GM23248 (cell line): ENCODE data around the gene CHST9. TPM values are rescaled to one million over a fixed set of nuclear protein-coding genes. Genes with fewer than 3 reads are reported as not detected.

ENCODE experiments used
- DNase-seq: peaks from one replicate; pipeline ENCODE4 v3.0.0-alpha.2; 2015
- H2AFZ ChIP-seq: fragments of 200-600 bp; sonication (generic); 2 replicates; pipeline ENCODE4 v1.6.1; 2016; ENCODE audit warnings: antibody characterized with exemption
- H3F3A ChIP-seq: fragments of 200-600 bp; sonication (generic); 2 replicates; pipeline ENCODE4 v1.6.1; 2016; ENCODE audit warnings: mild to moderate bottlenecking, antibody characterized with exemption, mixed run types; ENCODE audit not compliant: insufficient read depth
- H3K27ac ChIP-seq: fragments of 200-600 bp; sonication (generic); 2 replicates; pipeline ENCODE4 v1.5.1; 2016; ENCODE audit warnings: mild to moderate bottlenecking
- H3K27me3 ChIP-seq: fragments of 200-600 bp; sonication (generic); replicated peaks from 2 replicates; pipeline ENCODE4 v1.6.1; 2016; ENCODE audit warnings: mild to moderate bottlenecking; ENCODE audit not compliant: insufficient read depth
- H3K36me3 ChIP-seq: fragments of 200-600 bp; sonication (generic); 2 replicates; pipeline ENCODE4 v1.6.1; 2016; ENCODE audit warnings: low read depth, mild to moderate bottlenecking
- H3K4me1 ChIP-seq: fragments of 200-600 bp; sonication (generic); 2 replicates; pipeline ENCODE4 v1.6.1; 2016; ENCODE audit warnings: mild to moderate bottlenecking; ENCODE audit not compliant: insufficient read depth
- H3K4me2 ChIP-seq: fragments of 200-600 bp; sonication (generic); one replicate; pipeline ENCODE4 v1.6.1; 2016; ENCODE audit warnings: mild to moderate bottlenecking; ENCODE audit not compliant: unreplicated experiment
- H3K4me3 ChIP-seq: fragments of 200-600 bp; sonication (generic); 2 replicates; pipeline ENCODE4 v1.5.1; 2016; ENCODE audit warnings: mild to moderate bottlenecking
- H3K79me2 ChIP-seq: fragments of 200-600 bp; sonication (generic); 2 replicates; pipeline ENCODE4 v1.6.1; 2016; ENCODE audit warnings: mild to moderate bottlenecking; ENCODE audit not compliant: insufficient read depth
- H3K9ac ChIP-seq: fragments of 200-600 bp; sonication (generic); 2 replicates; pipeline ENCODE4 v1.6.1; 2016; ENCODE audit warnings: mild to moderate bottlenecking
- H3K9me2 ChIP-seq: fragments of 200-600 bp; sonication (generic); 2 replicates; pipeline ENCODE4 v1.6.1; 2016; ENCODE audit warnings: mixed run types, mild to moderate bottlenecking, moderate library complexity; ENCODE audit not compliant: insufficient read depth
- H3K9me3 ChIP-seq: fragments of 200-600 bp; sonication (generic); one replicate; pipeline ENCODE4 v1.6.1; 2017; ENCODE audit warnings: low read depth
- H4K20me1 ChIP-seq: fragments of 200-600 bp; sonication (generic); 2 replicates; pipeline ENCODE4 v1.6.0; 2016; ENCODE audit not compliant: insufficient read depth
- EZH2 ChIP-seq: fragments of 200-600 bp; sonication (generic); IDR thresholded peaks from 2 replicates; pipeline ENCODE4 v1.6.1; 2018; ENCODE audit warnings: antibody characterized with exemption, mild to moderate bottlenecking; ENCODE audit not compliant: insufficient read depth, poor library complexity, severe bottlenecking
- EZH2phosphoT487 ChIP-seq: fragments of 200-600 bp; sonication (generic); IDR thresholded peaks from 2 replicates; pipeline ENCODE4 v1.6.1; 2018; ENCODE audit warnings: antibody characterized with exemption, moderate library complexity, mild to moderate bottlenecking, low read depth; ENCODE audit not compliant: insufficient read depth
- WGBS, 2 experiments: methylation state at CpG; one replicate each; pipeline ENCODE4 v1.1.6; 2015 to 2017; ENCODE audit warnings: low lambda C conversion rate in 2 of 2, low coverage in 1 of 2; ENCODE audit errors: missing lambda C conversion rate in 2 of 2; 5-methylcytosine and 5-hydroxymethylcytosine counted together
- in situ Hi-C: fragments of 300-500 bp; cut with MboI; formaldehyde crosslinking; loops from 2 replicates; pipeline ENCODE4 v1.15.0; 2020
- polyA plus RNA-seq: library from polyadenylated mRNA; unstranded; fragments of >200 nt; fragmentation: Nextera tagmentation; extraction: Ambion mirVana; gene quantifications from 2 replicates; pipeline ENCODE4 v1.2.1, GENCODE V29; 2016
- total RNA-seq: library from RNA; depleted of rRNA; stranded (reverse); fragments of >200 nt; shearing (Covaris generic); gene quantifications from 2 replicates; pipeline ENCODE4 v1.2.3, GENCODE V29; 2014

CHST9 gene
- total and polyA plus RNA-seq, 2 experiments from 2014 or later, result not detected

- no peak overlapping the region for H3K9ac ChIP-seq
- H3K4me2 ChIP-seq, result no peak overlapping the region
- no peaks in the 10 kb centered on the region for H3K36me3 ChIP-seq
- H3F3A ChIP-seq, result no peaks in the 10 kb centered on the region
- no peak overlapping the region for H3K27ac ChIP-seq
- H3K4me1 ChIP-seq, result no peaks in the 10 kb centered on the region
- no peak for DNase-seq
- no peak overlapping the region for H2AFZ ChIP-seq
- in situ Hi-C loops, result no loop called here
- H3K4me3 ChIP-seq, result no peak overlapping the region
- no peaks in the 10 kb centered on the region for H3K9me3 ChIP-seq
- no peaks in the 10 kb centered on the region for H3K9me2 ChIP-seq
- 1% methylated on average over 3 of the region's 3 CpGs for WGBS, 2 experiments
- TF ChIP-seq EZH2phosphoT487, result no peak
- TF ChIP-seq EZH2, result no peak
- no peaks in the 10 kb centered on the region for H3K79me2 ChIP-seq
- peaks cover 5% of the 10 kb centered on the region; the same call in 1 of the 2 replicates for H3K27me3 ChIP-seq
- H4K20me1 ChIP-seq, result no peaks in the 10 kb centered on the region
Measured at GRCh38 chr18:26999797-27000196, 185.3 kb downstream of the CHST9 start.

- in situ Hi-C loops, result no loop called here
- Histone ChIP-seq H2AFZ (no peak overlapping the region), H3K79me2 (no peaks in the 10 kb centered on the region), H4K20me1 (no peaks in the 10 kb centered on the region), H3F3A (no peaks in the 10 kb centered on the region), H3K27me3 (no peaks in the 10 kb centered on the region), H3K36me3 (no peaks in the 10 kb centered on the region), H3K27ac (no peak overlapping the region), H3K4me3 (no peak overlapping the region), H3K9me3 (no peaks in the 10 kb centered on the region), H3K9ac (no peak overlapping the region), H3K4me1 (no peaks in the 10 kb centered on the region), H3K9me2 (no peaks in the 10 kb centered on the region), H3K4me2 (no peak overlapping the region)
- TF ChIP-seq EZH2phosphoT487, result no peak
- TF ChIP-seq EZH2, result no peak
- WGBS, 2 experiments, result 34 to 35% methylated on average over 6 of the region's 6 CpGs
- no peak for DNase-seq
Measured at GRCh38 chr18:26993568-26993967, 191.5 kb downstream of the CHST9 start.

GRCh38 chr18:26992926-26993325 lies 192.2 kb downstream of the CHST9 start:
- Histone ChIP-seq H3K9me2 (no peaks in the 10 kb centered on the region), H3K4me3 (no peak overlapping the region), H3F3A (no peaks in the 10 kb centered on the region), H3K4me2 (no peak overlapping the region), H3K36me3 (no peaks in the 10 kb centered on the region), H3K79me2 (no peaks in the 10 kb centered on the region), H3K4me1 (no peaks in the 10 kb centered on the region), H3K9ac (no peak overlapping the region), H3K27me3 (no peaks in the 10 kb centered on the region), H3K27ac (no peak overlapping the region), H4K20me1 (no peaks in the 10 kb centered on the region), H3K9me3 (no peaks in the 10 kb centered on the region), H2AFZ (no peak overlapping the region)
- DNase-seq, result no peak
- WGBS, 2 experiments, result 39 to 57% methylated on average over 2 of the region's 2 CpGs
- no peak for TF ChIP-seq EZH2phosphoT487
- no peak for TF ChIP-seq EZH2
- in situ Hi-C loops, result no loop called here

- Histone ChIP-seq H3K9ac (no peak overlapping the region), H3K36me3 (no peaks in the 10 kb centered on the region), H3K4me2 (no peak overlapping the region), H3K27me3 (no peaks in the 10 kb centered on the region), H3K4me1 (no peaks in the 10 kb centered on the region), H3K9me3 (no peaks in the 10 kb centered on the region), H3K4me3 (no peak overlapping the region), H3K79me2 (no peaks in the 10 kb centered on the region), H4K20me1 (no peaks in the 10 kb centered on the region), H3K9me2 (no peaks in the 10 kb centered on the region), H3K27ac (no peak overlapping the region), H2AFZ (no peak overlapping the region), H3F3A (no peaks in the 10 kb centered on the region)
- TF ChIP-seq EZH2 (no peak), EZH2phosphoT487 (no peak)
- in situ Hi-C loops, result no loop called here
- DNase-seq, result no peak
Measured at GRCh38 chr18:26989842-26990241, 195.3 kb downstream of the CHST9 start.
